Pancreas (tissue), 10 donors: ENCODE data around the gene ARHGAP44. TPM values are rescaled to one million over a fixed set of nuclear protein-coding genes. Genes with fewer than 3 reads are reported as not detected.
A peak's percentile ranks its signal among the peaks of the same experiment; 100 is the strongest.

Experiments
- ATAC-seq, 4 donors: fragments of 200-7000 bp; cut with Tn5 transposase; one replicate each; pipeline versions ENCODE4 v1.8.0 to v1.9.1; 2020; ENCODE audit warnings: mild to moderate bottlenecking in 4 of 4, moderate library complexity in 4 of 4
- DNase-seq, 6 donors: peaks; one replicate each; pipeline ENCODE4 v3.0.0-alpha.2; 2020
- FAIRE-seq: peaks from 2 replicates; lab custom pipeline; 2012; peaks lifted over from hg19 to GRCh38; lab: Jason Lieb, UNC
- H3K27ac ChIP-seq, 4 donors: fragments of 200-600 bp; sonication (generic); 1 replicate in 3 of 4; 2 replicates in 1 of 4; pipeline versions ENCODE4 v1.5.0 to v1.8.0; 2020
- H3K27me3 ChIP-seq, 4 donors: fragments of 200-600 bp; one replicate each; pipeline ENCODE4 v1.8.0; 2021
- H3K36me3 ChIP-seq, 3 donors: fragments of 200-600 bp; sonication (generic) in 1 of 3; one replicate each; pipeline versions ENCODE4 v1.5.0 to v1.8.0; 2020 to 2021
- H3K4me1 ChIP-seq, 3 donors: fragments of 200-600 bp; one replicate each; pipeline ENCODE4 v1.8.0; 2021
- H3K4me3 ChIP-seq, 4 donors: fragments of 200-600 bp; sonication (generic) in 2 of 4; one replicate each; pipeline versions ENCODE4 v1.5.0 to v1.8.0; 2020 to 2021
- H3K9me3 ChIP-seq, 4 donors: fragments of 200-600 bp; one replicate each; pipeline ENCODE4 v1.8.0; 2021
- CTCF ChIP-seq, 4 donors: fragments of 200-600 bp; sonication (generic) in 3 of 4; IDR thresholded peaks; one replicate each; pipeline versions ENCODE4 v1.5.0 to v1.8.0; 2021; ENCODE audit warnings: antibody characterized with exemption in 4 of 4
- WGBS, 2 donors: extraction: QIAGEN DNeasy Blood & Tissue Kit; methylation state at CpG; one replicate each; pipeline ENCODE4 v1.1.7; 2013; 5-methylcytosine and 5-hydroxymethylcytosine counted together
- intact Hi-C, 3 donors: fragments of 100-400 bp; cut with DNase I; formaldehyde crosslinking; loops; one replicate each; pipeline versions ENCODE4 v1.11.1 to v1.14.2; 2022
- polyA plus RNA-seq, 2 donors: library from polyadenylated mRNA; stranded (reverse); fragments of 200-250 nt; gene quantifications; one replicate each; pipeline ENCODE4 v1.2.3, GENCODE V29; 2013
- total RNA-seq, 6 donors: library from RNA; stranded (reverse); fragmentation: NEBNext Ultra II Directional in 4 of 6; extraction: Animal tissue kit (Norgen Biotek cat#: 25700) in 4 of 6; gene quantifications; one replicate each; pipeline versions ENCODE4 v1.2.1 to v1.2.4, GENCODE V29; 2021 to 2023
- donor health status: healthy with polysubstance abuse.
- donor health status: DM: no; HTN: no; CAD: no; lungs with moderate emphysema.
- donor health status: DM: no; HTN: no; CAD: no.
- donor health status: control.
- donor health status: control.
- donor health status: Bipolar disorder and iron deficiency.
- donor health status: DM: yes; HTN: yes; CAD: no.
- donor health status: DM: no; HTN: no; CAD: no.
- donor health status: DM: no; HTN: no; CAD: no.
- donor health status: DM: yes; HTN: yes; CAD: no.

The ARHGAP44 gene
- total and polyA plus RNA-seq, 8 donors, result 3.4 to 7.5 (median 4.4) TPM

DNA sequence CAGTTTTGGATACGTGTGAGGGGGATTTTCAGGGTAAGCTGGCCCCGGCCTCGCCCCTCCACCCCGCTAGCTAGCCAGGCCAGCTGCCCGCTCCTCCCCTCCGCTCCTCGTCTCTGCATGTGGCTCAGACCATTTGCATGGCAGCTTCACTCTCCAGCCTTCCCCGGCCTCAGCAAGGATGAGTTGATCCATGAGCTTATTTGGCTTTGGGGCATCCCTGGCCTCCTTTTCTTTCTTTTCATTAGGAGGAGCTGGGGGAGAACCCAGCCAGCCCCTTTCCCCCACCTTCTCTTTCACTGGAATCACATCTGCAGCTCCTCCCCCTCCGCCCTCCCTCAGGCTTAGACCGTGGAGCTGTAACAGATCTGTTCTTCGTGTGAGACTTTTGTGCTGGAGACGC, 197.8 kb downstream of the ARHGAP44 start:
- no peak for ATAC-seq
- intact Hi-C loops, result no loop called here
- peaks cover 0 to 12% (median under 1%) of the 10 kb centered on the region in 3 donors for H3K36me3 ChIP-seq
- no peak overlapping the region for H3K27ac ChIP-seq
- no peaks in the 10 kb centered on the region for H3K27me3 ChIP-seq
- FAIRE-seq, result no peak
- WGBS, 2 donors, result 73 to 76% methylated on average over 12 of the region's 12 CpGs
- no peak overlapping the region for H3K4me3 ChIP-seq
- no peak for DNase-seq
- no peaks in the 10 kb centered on the region for H3K4me1 ChIP-seq
- TF ChIP-seq CTCF (IDR thresholded peaks at IDR 0.05), result no peak
- H3K9me3 ChIP-seq, result no peaks in the 10 kb centered on the region

- 82 to 85% methylated on average over 25 of the region's 25 CpGs for WGBS, 2 donors
- intact Hi-C loops, result loop anchor here in 2 of 3 donors (10.0 kb wide), 2 partner anchors 445 to 735 kb away; no protein-coding TSS in a partner anchor
- no peaks in the 10 kb centered on the region for H3K4me1 ChIP-seq
- ATAC-seq (peak in 1 of 4 donors; percentile 47), FAIRE-seq (no peak), DNase-seq (peak in 1 of 6 donors; percentile 6)
- H3K27ac ChIP-seq, result no peak overlapping the region
- peaks cover 8 to 43% (median 29%) of the 10 kb centered on the region in 3 donors for H3K36me3 ChIP-seq
- no peaks in the 10 kb centered on the region for H3K27me3 ChIP-seq
- no peak for TF ChIP-seq CTCF (IDR thresholded peaks at IDR 0.05)
- H3K4me3 ChIP-seq, result no peak overlapping the region
- H3K9me3 ChIP-seq, result no peaks in the 10 kb centered on the region
These were observed 200.9 kb downstream of the ARHGAP44 start for GRCh38 chr17:12990041-12990808.

DNA sequence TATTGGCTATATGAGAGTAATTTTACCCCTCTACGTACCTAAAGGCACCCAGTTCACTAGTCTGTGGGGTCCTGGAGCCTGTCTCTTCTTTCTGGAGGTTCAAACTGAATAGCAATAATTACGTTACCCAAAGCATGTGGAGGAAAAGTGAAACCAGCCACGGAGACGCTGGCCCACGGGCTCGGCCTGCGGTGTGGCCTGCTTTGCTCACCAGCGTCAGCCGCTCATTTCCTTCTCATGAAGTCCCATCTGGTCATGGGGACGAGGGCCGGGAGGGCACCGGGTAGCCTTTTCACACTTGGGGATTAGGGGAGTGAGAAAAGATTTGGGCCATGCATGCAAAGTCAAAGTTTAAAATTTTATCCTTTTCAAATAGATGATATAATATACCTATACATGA, 201.6 kb downstream of the ARHGAP44 start:
- Histone ChIP-seq H3K27ac (no peak overlapping the region), H3K4me1 (no peaks in the 10 kb centered on the region), H3K27me3 (no peaks in the 10 kb centered on the region), H3K9me3 (no peaks in the 10 kb centered on the region), H3K36me3 (peaks cover 8 to 50% (median 36%) of the 10 kb centered on the region in 3 donors), H3K4me3 (no peak overlapping the region)
- WGBS, 2 donors, result 96% methylated on average over 12 of the region's 12 CpGs
- FAIRE-seq (no peak), ATAC-seq (no peak), DNase-seq (no peak)
- intact Hi-C loops, result loop anchor here in 2 of 3 donors (10.0 kb wide), 2 partner anchors 446 to 736 kb away; no protein-coding TSS in a partner anchor
- no peak for TF ChIP-seq CTCF (IDR thresholded peaks at IDR 0.05)

DNA sequence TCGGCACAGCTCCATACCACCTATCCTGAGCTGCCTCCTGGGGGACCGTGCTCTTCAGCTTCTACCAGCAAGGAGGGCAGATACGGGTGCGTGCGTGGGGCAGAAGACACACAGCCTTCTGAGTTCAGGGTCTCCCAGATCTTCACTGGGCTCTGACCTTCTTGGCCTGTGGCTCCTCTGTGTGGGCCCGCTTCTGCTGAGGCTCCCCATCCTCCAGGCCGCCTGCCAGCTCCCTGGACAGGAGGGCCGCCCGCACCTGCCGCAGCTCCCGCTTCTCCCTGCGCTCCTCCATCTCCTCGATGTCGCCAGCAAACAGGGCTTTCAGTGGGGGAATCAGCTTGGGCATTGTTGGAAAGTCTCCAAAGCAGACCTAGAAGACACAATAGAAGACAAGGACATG, 203.4 kb downstream of the ARHGAP44 start:
- H3K4me1 ChIP-seq, result no peaks in the 10 kb centered on the region
- H3K9me3 ChIP-seq, result no peaks in the 10 kb centered on the region
- no peaks in the 10 kb centered on the region for H3K27me3 ChIP-seq
- intact Hi-C loops, result loop anchor here in 2 of 3 donors (10.0 kb wide), 2 partner anchors 448 to 738 kb away; no protein-coding TSS in a partner anchor
- DNase-seq (no peak), ATAC-seq (no peak), FAIRE-seq (no peak)
- 88 to 94% methylated on average over 14 of the region's 14 CpGs for WGBS, 2 donors
- no peak for TF ChIP-seq CTCF (IDR thresholded peaks at IDR 0.05)
- H3K36me3 ChIP-seq, result peaks cover 8 to 67% (median 46%) of the 10 kb centered on the region in 3 donors
- no peak overlapping the region for H3K27ac ChIP-seq
- H3K4me3 ChIP-seq, result no peak overlapping the region

DNA sequence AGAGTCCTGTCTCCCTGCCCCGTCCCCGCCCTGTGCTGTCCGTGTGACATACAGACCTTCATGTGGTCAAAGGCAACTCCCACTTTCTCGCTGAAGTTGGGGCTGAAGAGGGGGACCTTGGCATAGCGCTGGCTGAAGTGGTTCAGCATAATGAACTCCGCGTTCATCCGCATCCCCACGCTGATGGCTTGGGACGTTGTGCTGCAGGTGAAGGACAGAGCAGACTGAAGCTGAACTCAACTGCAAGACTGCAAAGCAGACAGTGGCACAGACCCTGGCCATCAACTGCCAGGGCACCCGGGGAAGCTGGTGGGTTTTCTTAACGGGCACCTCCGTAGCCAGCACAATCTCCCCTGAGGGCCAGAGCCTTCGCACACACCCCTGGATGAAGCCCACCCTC, 204.3 kb downstream of the ARHGAP44 start:
- 92 to 96% methylated on average over 14 of the region's 14 CpGs for WGBS, 2 donors
- no peak for DNase-seq
- peaks cover 8 to 77% (median 55%) of the 10 kb centered on the region in 3 donors for H3K36me3 ChIP-seq
- no peaks in the 10 kb centered on the region for H3K9me3 ChIP-seq
- intact Hi-C loops, result loop anchor here in 2 of 3 donors (10.0 kb wide), 2 partner anchors 449 to 739 kb away; no protein-coding TSS in a partner anchor
- no peak for ATAC-seq
- no peaks in the 10 kb centered on the region for H3K27me3 ChIP-seq
- no peak for FAIRE-seq
- no peak overlapping the region for H3K4me3 ChIP-seq
- H3K4me1 ChIP-seq, result no peaks in the 10 kb centered on the region
- TF ChIP-seq CTCF (IDR thresholded peaks at IDR 0.05), result no peak
- no peak overlapping the region for H3K27ac ChIP-seq
